Measurements from ENCODE around the gene C1orf21.

C1orf21 gene

GRCh38 chr1:184664042-184664660 lies 277.3 kb downstream of the C1orf21 start:
- peak overlapping the region; percentile 79 for H3K4me2 ChIP-seq (ENCODE audit: low read length, poor library complexity, severe bottlenecking)
- peak overlapping the region; percentile 5 for H4K8ac ChIP-seq (ENCODE audit: low read length)
- H3K23ac ChIP-seq (ENCODE audit: low read length in 2 of 2): no peak overlapping the region
- H3K27me3 ChIP-seq (ENCODE audit: control insufficient read depth in 1 of 2, insufficient read depth in 1 of 2, low read length in 2 of 2): peaks cover 0 to 5% of the 10 kb centered on the region in 2 experiments
- no peak overlapping the region for H3K4ac ChIP-seq (ENCODE audit: low read depth in 1 of 2, low read length in 2 of 2)
- no peak overlapping the region for H4K91ac ChIP-seq (ENCODE audit: low read length)
- H2BK5ac ChIP-seq (ENCODE audit: low read depth, low read length, poor library complexity, severe bottlenecking): no peak overlapping the region
- peak overlapping the region; percentile 65 for H3K9ac ChIP-seq (ENCODE audit: low read length)
- H2BK15ac ChIP-seq (ENCODE audit: low read depth, poor library complexity, severe bottlenecking): peak overlapping the region; percentile 56
- H3K9me3 ChIP-seq (ENCODE audit: control insufficient read depth, low read length): no peaks in the 10 kb centered on the region
- no peak overlapping the region for H2BK120ac ChIP-seq (ENCODE audit: low read depth, low read length)
- peak overlapping the region; percentile 15 for H2AFZ ChIP-seq (ENCODE audit: low read depth, low read length)
- H2AK5ac ChIP-seq (ENCODE audit: low read length, severe bottlenecking): no peak overlapping the region
- H3K79me1 ChIP-seq (replicated peaks; ENCODE audit: low read length, poor library complexity, severe bottlenecking): no peaks in the 10 kb centered on the region
- H3K4me3 ChIP-seq (ENCODE audit: insufficient read depth in 1 of 2, low read depth in 1 of 2, low read length in 2 of 2): peak overlapping the region in 1 of 2 experiments; percentile 70
- WGBS: 37% methylated on average over 40 of the region's 40 CpGs
- peak overlapping the region in 1 of 2 experiments; percentile 90 for H3K18ac ChIP-seq (ENCODE audit: low read depth in 1 of 2, low read length in 2 of 2)
- peak overlapping the region in 1 of 2 experiments; percentile 58 for H2BK12ac ChIP-seq (ENCODE audit: low read length in 2 of 2)
- H3K27ac ChIP-seq (ENCODE audit: low read length, poor library complexity, severe bottlenecking): no peak overlapping the region
- no peaks in the 10 kb centered on the region for H3K36me3 ChIP-seq (ENCODE audit: control insufficient read depth in 1 of 2, insufficient read depth in 2 of 2, low read depth in 1 of 2, low read length in 2 of 2)
- H3K14ac ChIP-seq (ENCODE audit: low read length in 2 of 2): no peak overlapping the region
- peak; percentile 63 for DNase-seq
- H3K4me1 ChIP-seq (ENCODE audit: control insufficient read depth, insufficient read depth, low read depth, low read length): peaks cover 4% of the 10 kb centered on the region

DNA sequence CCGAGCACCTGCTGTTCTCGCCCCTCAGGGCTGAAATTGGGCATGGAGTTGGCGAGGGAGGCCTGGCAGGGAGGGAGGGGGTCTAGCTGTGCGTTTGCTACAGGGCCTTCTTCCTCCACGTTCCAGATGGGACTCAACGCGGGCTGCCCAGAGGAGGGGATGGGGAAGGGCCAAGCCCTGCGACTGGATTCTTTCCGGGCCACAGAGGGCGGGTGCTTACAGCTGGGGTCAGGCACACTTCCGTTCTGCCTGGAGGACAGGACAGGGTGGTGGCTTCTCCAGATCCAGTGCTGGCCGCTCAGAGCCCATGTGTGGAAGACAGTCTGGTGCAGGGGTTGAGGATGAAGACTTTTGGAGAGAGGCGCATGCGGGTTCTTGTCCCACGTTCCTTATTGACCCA lies 277.8 kb downstream of the C1orf21 start:
- Histone ChIP-seq H3K9ac (ENCODE audit: low read length) (no peak overlapping the region), H4K8ac (ENCODE audit: low read length) (no peak overlapping the region), H4K91ac (ENCODE audit: low read length) (no peak overlapping the region), H2AK5ac (ENCODE audit: low read length, severe bottlenecking) (no peak overlapping the region), H3K4me3 (ENCODE audit: insufficient read depth in 1 of 2, low read depth in 1 of 2, low read length in 2 of 2) (no peak overlapping the region), H3K79me1 (replicated peaks; ENCODE audit: low read length, poor library complexity, severe bottlenecking) (no peaks in the 10 kb centered on the region), H3K23ac (ENCODE audit: low read length in 2 of 2) (no peak overlapping the region), H3K4me1 (ENCODE audit: control insufficient read depth, insufficient read depth, low read depth, low read length) (peaks cover 4% of the 10 kb centered on the region), H2BK5ac (ENCODE audit: low read depth, low read length, poor library complexity, severe bottlenecking) (no peak overlapping the region), H3K14ac (ENCODE audit: low read length in 2 of 2) (no peak overlapping the region), H3K27me3 (ENCODE audit: control insufficient read depth in 1 of 2, insufficient read depth in 1 of 2, low read length in 2 of 2) (peaks cover 0 to 5% of the 10 kb centered on the region in 2 experiments), H3K36me3 (ENCODE audit: control insufficient read depth in 1 of 2, insufficient read depth in 2 of 2, low read depth in 1 of 2, low read length in 2 of 2) (no peaks in the 10 kb centered on the region), H3K27ac (ENCODE audit: low read length, poor library complexity, severe bottlenecking) (no peak overlapping the region), H3K9me3 (ENCODE audit: control insufficient read depth, low read length) (no peaks in the 10 kb centered on the region), H3K4ac (ENCODE audit: low read depth in 1 of 2, low read length in 2 of 2) (no peak overlapping the region), H2BK15ac (ENCODE audit: low read depth, poor library complexity, severe bottlenecking) (peak overlapping the region; percentile 56), H2BK120ac (ENCODE audit: low read depth, low read length) (no peak overlapping the region), H2AFZ (ENCODE audit: low read depth, low read length) (peak overlapping the region; percentile 15), H2BK12ac (ENCODE audit: low read length in 2 of 2) (peak overlapping the region in 1 of 2 experiments; percentile 23), H3K18ac (ENCODE audit: low read depth in 1 of 2, low read length in 2 of 2) (no peak overlapping the region), H3K4me2 (ENCODE audit: low read length, poor library complexity, severe bottlenecking) (no peak overlapping the region)
- DNase-seq: no peak
- 85% methylated on average over 14 of the region's 15 CpGs for WGBS

- H3K4me2 ChIP-seq (ENCODE audit: low read length, poor library complexity, severe bottlenecking): no peak overlapping the region
- no peak overlapping the region for H2BK15ac ChIP-seq (ENCODE audit: low read depth, poor library complexity, severe bottlenecking)
- H3K9ac ChIP-seq (ENCODE audit: low read length): no peak overlapping the region
- no peak overlapping the region for H3K27ac ChIP-seq (ENCODE audit: low read length, poor library complexity, severe bottlenecking)
- H3K36me3 ChIP-seq (ENCODE audit: control insufficient read depth in 1 of 2, insufficient read depth in 2 of 2, low read depth in 1 of 2, low read length in 2 of 2): no peaks in the 10 kb centered on the region
- H3K79me1 ChIP-seq (replicated peaks; ENCODE audit: low read length, poor library complexity, severe bottlenecking): no peaks in the 10 kb centered on the region
- H2BK5ac ChIP-seq (ENCODE audit: low read depth, low read length, poor library complexity, severe bottlenecking): no peak overlapping the region
- H2AFZ ChIP-seq (ENCODE audit: low read depth, low read length): no peak overlapping the region
- H4K91ac ChIP-seq (ENCODE audit: low read length): no peak overlapping the region
- no peak overlapping the region for H2BK120ac ChIP-seq (ENCODE audit: low read depth, low read length)
- no peak overlapping the region for H3K4ac ChIP-seq (ENCODE audit: low read depth in 1 of 2, low read length in 2 of 2)
- peaks cover 0 to 5% of the 10 kb centered on the region in 2 experiments for H3K27me3 ChIP-seq (ENCODE audit: control insufficient read depth in 1 of 2, insufficient read depth in 1 of 2, low read length in 2 of 2)
- H3K14ac ChIP-seq (ENCODE audit: low read length in 2 of 2): no peak overlapping the region
- WGBS: 78% methylated on average over 5 of the region's 6 CpGs
- peaks cover 4% of the 10 kb centered on the region for H3K4me1 ChIP-seq (ENCODE audit: control insufficient read depth, insufficient read depth, low read depth, low read length)
- H2BK12ac ChIP-seq (ENCODE audit: low read length in 2 of 2): no peak overlapping the region
- H4K8ac ChIP-seq (ENCODE audit: low read length): no peak overlapping the region
- H3K9me3 ChIP-seq (ENCODE audit: control insufficient read depth, low read length): no peaks in the 10 kb centered on the region
- H3K23ac ChIP-seq (ENCODE audit: low read length in 2 of 2): no peak overlapping the region
- DNase-seq: no peak
- H3K4me3 ChIP-seq (ENCODE audit: insufficient read depth in 1 of 2, low read depth in 1 of 2, low read length in 2 of 2): no peak overlapping the region
- H2AK5ac ChIP-seq (ENCODE audit: low read length, severe bottlenecking): no peak overlapping the region
- H3K18ac ChIP-seq (ENCODE audit: low read depth in 1 of 2, low read length in 2 of 2): no peak overlapping the region
Measured at GRCh38 chr1:184665360-184665759, 278.5 kb downstream of the C1orf21 start.

DNA sequence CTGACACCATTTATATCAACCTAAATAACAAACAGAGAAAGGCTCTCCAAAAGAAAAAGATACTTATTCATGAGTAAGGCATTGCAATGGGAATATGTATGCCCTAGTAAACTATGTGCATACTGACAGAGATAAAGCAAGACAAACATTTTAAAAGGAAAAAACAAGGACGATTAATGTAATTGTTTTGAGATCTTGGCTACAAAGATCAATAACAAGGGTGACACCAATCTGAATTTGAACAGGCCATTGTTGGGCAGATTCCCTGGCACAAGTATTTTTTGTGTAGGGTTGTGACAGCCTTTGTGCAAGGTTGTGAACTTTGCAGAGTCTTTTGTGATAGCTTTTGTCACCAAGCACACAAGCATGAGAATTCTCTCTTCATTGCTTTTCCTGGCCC lies 282.6 kb downstream of the C1orf21 start:
- 79% methylated on average over 1 of the region's 1 CpG for WGBS
- Histone ChIP-seq H3K4me2 (ENCODE audit: low read length, poor library complexity, severe bottlenecking) (no peak overlapping the region), H3K4me1 (ENCODE audit: control insufficient read depth, insufficient read depth, low read depth, low read length) (peaks cover under 1% of the 10 kb centered on the region), H3K18ac (ENCODE audit: low read depth in 1 of 2, low read length in 2 of 2) (no peak overlapping the region), H3K9me3 (ENCODE audit: control insufficient read depth, low read length) (no peaks in the 10 kb centered on the region), H3K9ac (ENCODE audit: low read length) (no peak overlapping the region), H3K27me3 (ENCODE audit: control insufficient read depth in 1 of 2, insufficient read depth in 1 of 2, low read length in 2 of 2) (peaks cover 4 to 11% of the 10 kb centered on the region in 2 experiments), H3K14ac (ENCODE audit: low read length in 2 of 2) (no peak overlapping the region), H3K36me3 (ENCODE audit: control insufficient read depth in 1 of 2, insufficient read depth in 2 of 2, low read depth in 1 of 2, low read length in 2 of 2) (no peaks in the 10 kb centered on the region), H4K8ac (ENCODE audit: low read length) (no peak overlapping the region), H2BK120ac (ENCODE audit: low read depth, low read length) (no peak overlapping the region), H3K23ac (ENCODE audit: low read length in 2 of 2) (no peak overlapping the region), H2BK5ac (ENCODE audit: low read depth, low read length, poor library complexity, severe bottlenecking) (no peak overlapping the region), H2BK15ac (ENCODE audit: low read depth, poor library complexity, severe bottlenecking) (no peak overlapping the region), H3K4me3 (ENCODE audit: insufficient read depth in 1 of 2, low read depth in 1 of 2, low read length in 2 of 2) (no peak overlapping the region), H3K79me1 (replicated peaks; ENCODE audit: low read length, poor library complexity, severe bottlenecking) (no peaks in the 10 kb centered on the region), H3K27ac (ENCODE audit: low read length, poor library complexity, severe bottlenecking) (no peak overlapping the region), H2AFZ (ENCODE audit: low read depth, low read length) (no peak overlapping the region), H4K91ac (ENCODE audit: low read length) (no peak overlapping the region), H2BK12ac (ENCODE audit: low read length in 2 of 2) (no peak overlapping the region), H3K4ac (ENCODE audit: low read depth in 1 of 2, low read length in 2 of 2) (no peak overlapping the region), H2AK5ac (ENCODE audit: low read length, severe bottlenecking) (no peak overlapping the region)
- DNase-seq: no peak
